ENCODE measurements around the gene MEI1. TPM values are rescaled to one million over a fixed set of nuclear protein-coding genes. Genes with fewer than 3 reads are reported as not detected.

Gene MEI1
- total and polyA plus RNA-seq, 2 experiments from 2014 or later, result 0.18 TPM; not detected in 1

DNA sequence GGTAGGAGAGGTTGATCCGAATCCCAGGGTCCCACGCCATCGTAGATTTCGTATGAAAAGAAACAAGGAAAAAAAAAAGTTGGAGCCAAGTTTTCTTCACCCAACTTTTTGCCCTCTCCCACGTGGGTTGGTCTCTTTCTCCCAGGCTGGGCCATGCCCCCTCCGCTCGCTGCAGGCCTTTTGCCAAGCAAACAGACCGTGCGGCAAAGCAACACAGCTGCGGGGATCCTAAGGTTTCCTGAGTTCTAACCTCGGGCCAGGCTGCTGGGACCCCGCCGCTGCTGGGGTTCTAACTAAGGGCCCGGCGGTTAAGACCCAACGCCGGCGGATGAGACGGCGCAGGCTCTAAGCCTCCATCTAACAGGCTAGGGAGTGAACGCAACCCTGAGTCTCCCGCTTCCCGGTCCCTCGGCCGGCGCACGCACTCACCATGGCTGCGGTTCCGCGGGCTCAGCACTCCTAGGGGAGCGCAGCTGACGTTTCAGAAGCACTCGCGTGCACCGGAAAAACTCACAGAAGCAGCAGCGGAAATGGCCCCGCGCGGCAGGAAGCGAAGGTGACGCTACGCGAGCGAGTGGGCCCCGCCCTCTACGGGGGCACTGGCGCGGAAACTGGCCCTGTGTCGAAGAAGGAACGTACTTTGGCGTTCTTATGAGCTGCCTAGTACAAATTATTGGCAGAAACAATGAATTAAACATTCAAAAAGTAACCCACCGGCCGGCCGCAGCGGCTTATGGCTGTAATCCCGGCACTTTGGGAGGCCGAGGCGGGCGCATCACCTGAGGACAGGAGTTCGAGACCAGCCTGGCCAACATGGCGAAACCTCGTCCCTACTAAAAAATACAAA is 10.7 kb upstream of the MEI1 start, which contains the start of gene SNU13:
TSS of gene SNU13 (minus strand) at position 503 of the 847 bp plus-strand sequence. CDS start at position 432, 71 bp downstream.
- TF ChIP-seq EZH2phosphoT487 (IDR thresholded peaks at IDR 0.05; ENCODE audit: low read depth, severe bottlenecking, unreplicated experiment) (no peak), CTCF (IDR thresholded peaks at IDR 0.05; ENCODE audit: poor library complexity) (no peak), EZH2 (IDR thresholded peaks at IDR 0.05; ENCODE audit: borderline replicate concordance) (no peak)
- Histone ChIP-seq H3K4me3 (peak within 1 kb of the TSS; percentile 51), H3K4me1 (ENCODE audit: insufficient read depth) (peaks cover 9% of the 10 kb centered on the region), H2AFZ (peak within 1 kb of the TSS; percentile 69), H3K9me3 (ENCODE audit: low read depth) (no peaks in the 10 kb centered on the region), H3K27ac (peak within 1 kb of the TSS; percentile 95), H4K20me1 (ENCODE audit: insufficient read depth, poor library complexity, severe bottlenecking) (no peaks in the 10 kb centered on the region), H3K9me2 (replicated peaks; ENCODE audit: insufficient read depth) (no peaks in the 10 kb centered on the region), H3K4me2 (peak within 1 kb of the TSS; percentile 88), H3K27me3 (no peaks in the 10 kb centered on the region), H3K36me3 (replicated peaks; ENCODE audit: insufficient read depth, low read depth) (no peaks in the 10 kb centered on the region), H3K79me2 (peaks cover 45% of the 10 kb centered on the region)
- 3% methylated on average over 61 of the region's 62 CpGs for WGBS (ENCODE audit: low lambda C conversion rate, missing lambda C conversion rate)
- DNase-seq (ENCODE audit: low spot score), result peak; percentile 95

DNA sequence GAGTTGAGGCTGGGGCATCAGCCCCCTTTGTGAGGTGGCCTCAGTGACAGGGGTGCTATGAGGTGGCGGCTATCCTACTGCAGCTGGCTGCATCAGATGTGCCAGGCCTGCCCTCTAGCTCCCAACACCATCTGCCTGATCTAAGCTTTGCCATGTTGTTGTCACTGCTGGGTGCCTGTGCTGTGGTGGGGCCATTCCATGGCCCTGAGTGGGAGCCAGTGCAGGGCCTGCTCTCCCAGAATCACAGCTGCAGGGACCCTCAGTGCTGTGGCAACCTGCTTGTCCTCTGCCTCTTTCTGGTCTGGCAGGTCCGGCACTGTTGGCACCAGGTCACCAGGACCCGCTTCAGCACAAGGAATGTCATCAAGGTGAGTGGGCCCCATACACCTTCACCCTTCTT is 8.8 kb upstream of the MEI1 start:
- no peaks in the 10 kb centered on the region for H3K9me3 ChIP-seq (ENCODE audit: low read depth)
- 98% methylated on average over 3 of the region's 3 CpGs for WGBS (ENCODE audit: low lambda C conversion rate, missing lambda C conversion rate)
- no peak overlapping the region for H3K4me2 ChIP-seq
- no peak overlapping the region for H2AFZ ChIP-seq
- peaks cover 26% of the 10 kb centered on the region for H3K79me2 ChIP-seq
- peaks cover 9% of the 10 kb centered on the region for H3K4me1 ChIP-seq (ENCODE audit: insufficient read depth)
- no peaks in the 10 kb centered on the region for H3K27me3 ChIP-seq
- TF ChIP-seq CTCF (IDR thresholded peaks at IDR 0.05; ENCODE audit: poor library complexity) (no peak), EZH2phosphoT487 (IDR thresholded peaks at IDR 0.05; ENCODE audit: low read depth, severe bottlenecking, unreplicated experiment) (no peak), EZH2 (IDR thresholded peaks at IDR 0.05; ENCODE audit: borderline replicate concordance) (no peak)
- no peak for DNase-seq (ENCODE audit: low spot score)
- no peaks in the 10 kb centered on the region for H4K20me1 ChIP-seq (ENCODE audit: insufficient read depth, poor library complexity, severe bottlenecking)
- no peak overlapping the region for H3K4me3 ChIP-seq
- H3K36me3 ChIP-seq (replicated peaks; ENCODE audit: insufficient read depth, low read depth), result no peaks in the 10 kb centered on the region
- H3K9me2 ChIP-seq (replicated peaks; ENCODE audit: insufficient read depth), result no peaks in the 10 kb centered on the region
- H3K27ac ChIP-seq, result no peak overlapping the region

DNA sequence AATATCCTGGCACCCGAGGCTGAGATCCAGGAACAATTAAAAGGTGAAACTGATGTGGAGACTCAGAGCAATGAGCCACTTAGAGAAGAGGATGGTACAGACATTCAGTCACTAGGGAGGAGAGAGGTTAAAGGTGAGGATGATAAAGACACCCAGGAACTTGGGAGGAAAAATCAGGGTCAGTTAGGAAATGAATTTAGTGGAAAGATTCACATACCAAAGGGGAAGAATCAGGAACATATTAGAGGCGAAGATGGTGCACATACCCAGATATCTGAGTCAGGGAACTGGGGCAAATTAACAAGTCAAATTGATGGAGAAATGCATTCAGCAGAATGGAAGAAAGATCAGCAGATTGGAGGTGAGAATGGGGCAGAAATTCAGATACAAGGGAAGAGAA is 4.1 kb upstream of the MEI1 start:
- no peak for DNase-seq (ENCODE audit: low spot score)
- Histone ChIP-seq H2AFZ (no peak overlapping the region), H3K4me3 (no peak overlapping the region), H3K36me3 (replicated peaks; ENCODE audit: insufficient read depth, low read depth) (no peaks in the 10 kb centered on the region), H3K79me2 (no peaks in the 10 kb centered on the region), H4K20me1 (ENCODE audit: insufficient read depth, poor library complexity, severe bottlenecking) (no peaks in the 10 kb centered on the region), H3K4me2 (no peak overlapping the region), H3K9me2 (replicated peaks; ENCODE audit: insufficient read depth) (no peaks in the 10 kb centered on the region), H3K9me3 (ENCODE audit: low read depth) (no peaks in the 10 kb centered on the region), H3K27me3 (no peaks in the 10 kb centered on the region), H3K4me1 (ENCODE audit: insufficient read depth) (peaks cover 12% of the 10 kb centered on the region), H3K27ac (no peak overlapping the region)
- 93% methylated on average over 2 of the region's 2 CpGs for WGBS (ENCODE audit: low lambda C conversion rate, missing lambda C conversion rate)
- TF ChIP-seq CTCF (IDR thresholded peaks at IDR 0.05; ENCODE audit: poor library complexity) (no peak), EZH2 (IDR thresholded peaks at IDR 0.05; ENCODE audit: borderline replicate concordance) (no peak), EZH2phosphoT487 (IDR thresholded peaks at IDR 0.05; ENCODE audit: low read depth, severe bottlenecking, unreplicated experiment) (no peak)
